ENCODE results near the gene PSMA6.
"Not testable (repeated sequence)": the region's sequence is repeated elsewhere in the genome, so short reads cannot be mapped to it uniquely, and the experiment has no call there.

Gene PSMA6

GRCh38 chr14:35342489-35343010, 50.4 kb downstream of the PSMA6 start:
- DNase-seq, result peak in 7 of 56 donors; percentile 37 to 67 (median 56)

GRCh38 chr14:35343702-35344101, 51.5 kb downstream of the PSMA6 start:
- DNase-seq, result no peak

GRCh38 chr14:35344107-35344807, 52.1 kb downstream of the PSMA6 start:
- no peak for DNase-seq

DNA sequence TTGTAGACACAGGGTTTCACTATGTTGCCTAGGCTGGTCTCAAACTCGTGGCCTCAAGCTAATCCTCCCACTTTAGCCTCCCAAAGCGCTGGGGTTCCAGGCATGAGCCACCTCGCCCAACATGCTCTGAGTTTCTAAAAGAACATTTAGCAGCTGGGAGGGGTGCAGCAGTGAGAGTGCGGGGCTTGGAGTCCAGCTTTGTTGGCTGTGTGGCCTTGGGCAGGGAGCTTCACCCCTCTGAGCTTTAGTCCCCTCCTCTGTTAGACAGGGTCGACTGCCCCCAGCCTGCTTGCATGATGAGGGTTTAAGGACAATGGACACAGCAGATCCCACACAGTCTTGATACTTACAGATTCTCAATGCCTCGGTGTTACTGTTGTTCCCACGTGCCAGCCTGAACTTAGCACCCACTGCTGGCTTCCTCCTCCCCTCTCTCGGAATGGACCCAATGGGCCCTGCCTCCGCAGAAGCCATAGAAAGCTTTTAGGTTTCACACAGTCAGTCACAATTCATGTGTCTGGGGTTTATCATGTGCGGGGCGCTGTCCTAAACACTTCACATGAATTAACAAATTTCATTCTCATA, 54.6 kb downstream of the PSMA6 start:
- no peak for DNase-seq

GRCh38 chr14:35347323-35348043, 55.3 kb downstream of the PSMA6 start:
- DNase-seq, result no peak

DNA sequence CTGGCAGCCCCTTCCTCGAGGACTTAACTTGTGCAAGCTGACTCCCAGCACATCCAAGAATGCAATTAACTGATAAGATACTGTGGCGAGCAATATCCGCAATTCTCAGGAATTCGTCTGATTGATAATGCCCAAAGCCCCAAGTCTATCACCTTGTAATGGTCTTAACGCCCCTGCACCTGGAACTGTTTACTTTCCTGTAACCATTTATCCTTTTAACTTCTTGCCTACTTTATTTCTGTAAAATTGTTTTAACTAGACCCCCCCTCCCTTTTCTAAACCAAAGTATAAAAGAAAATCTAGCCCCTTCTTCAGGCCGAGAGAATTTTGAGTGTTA, 55.8 kb downstream of the PSMA6 start:
- DNase-seq, result not testable (repeated sequence)

- DNase-seq, result no peak
These were observed 57.5 kb downstream of the PSMA6 start for GRCh38 chr14:35349496-35350365.

- DNase-seq, result no peak
These were observed 59.3 kb downstream of the PSMA6 start for GRCh38 chr14:35351497-35351896.

DNA sequence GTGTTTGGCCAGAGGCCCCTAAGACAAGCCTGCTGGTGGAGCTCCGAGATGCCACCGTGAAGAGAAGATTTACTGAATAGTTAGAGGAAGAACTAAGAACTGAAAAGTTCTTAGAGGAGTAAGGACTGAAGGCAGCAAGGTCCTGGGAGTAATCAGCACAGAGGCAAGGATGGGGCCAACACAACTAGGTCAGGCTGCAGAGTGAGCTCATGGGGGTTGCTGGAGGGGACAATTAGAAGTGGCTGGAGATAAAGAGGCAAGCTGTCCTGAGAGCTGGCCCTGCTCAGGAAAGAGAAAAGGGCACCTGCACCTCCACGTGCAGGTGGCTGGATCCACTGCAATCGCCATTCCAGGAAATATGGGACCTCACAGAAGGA, 59.7 kb downstream of the PSMA6 start:
- no peak for DNase-seq

DNA sequence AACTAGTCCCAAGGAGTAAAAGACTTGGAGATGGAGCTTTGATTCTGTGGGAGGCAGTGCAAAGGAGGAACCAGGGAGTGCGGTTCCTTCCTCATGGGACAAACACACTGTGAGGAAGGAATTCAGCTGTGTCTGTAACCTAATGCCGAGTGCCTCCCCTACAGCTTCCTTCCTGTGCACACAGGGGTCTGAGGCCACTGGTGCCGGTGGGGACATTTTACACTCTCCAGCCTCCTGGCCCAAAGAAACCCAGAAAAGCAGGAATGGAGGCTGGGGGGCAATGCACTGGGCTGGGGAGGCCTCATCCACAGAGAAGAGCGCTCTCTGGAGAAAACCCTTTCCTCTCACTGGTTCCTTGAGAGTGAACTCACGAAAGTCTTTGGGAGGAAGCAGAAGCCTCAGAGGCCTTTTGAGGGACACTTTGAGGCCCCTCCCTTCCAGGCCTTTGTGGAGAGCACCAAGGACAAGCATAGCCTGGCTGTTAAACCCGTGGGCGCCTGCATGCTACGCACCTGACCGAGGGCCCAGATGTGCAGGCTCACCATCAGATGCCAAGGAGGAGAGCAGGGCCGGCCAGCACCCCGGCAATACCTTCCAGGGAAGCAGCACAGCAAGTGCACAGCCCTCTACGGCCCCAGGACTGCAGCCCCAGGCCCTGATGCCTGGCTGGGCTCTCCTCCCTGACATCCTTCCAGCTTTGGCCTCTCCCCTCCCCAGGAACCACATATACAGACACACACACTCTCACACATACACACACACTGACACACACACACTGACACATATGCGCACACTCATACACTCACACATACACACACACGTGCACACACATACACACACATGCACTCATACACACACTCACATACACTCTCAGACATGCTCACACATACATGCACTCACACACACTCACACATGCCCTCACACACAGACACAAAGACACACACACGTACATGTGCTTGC, 60.4 kb downstream of the PSMA6 start:
- no peak for DNase-seq

DNA sequence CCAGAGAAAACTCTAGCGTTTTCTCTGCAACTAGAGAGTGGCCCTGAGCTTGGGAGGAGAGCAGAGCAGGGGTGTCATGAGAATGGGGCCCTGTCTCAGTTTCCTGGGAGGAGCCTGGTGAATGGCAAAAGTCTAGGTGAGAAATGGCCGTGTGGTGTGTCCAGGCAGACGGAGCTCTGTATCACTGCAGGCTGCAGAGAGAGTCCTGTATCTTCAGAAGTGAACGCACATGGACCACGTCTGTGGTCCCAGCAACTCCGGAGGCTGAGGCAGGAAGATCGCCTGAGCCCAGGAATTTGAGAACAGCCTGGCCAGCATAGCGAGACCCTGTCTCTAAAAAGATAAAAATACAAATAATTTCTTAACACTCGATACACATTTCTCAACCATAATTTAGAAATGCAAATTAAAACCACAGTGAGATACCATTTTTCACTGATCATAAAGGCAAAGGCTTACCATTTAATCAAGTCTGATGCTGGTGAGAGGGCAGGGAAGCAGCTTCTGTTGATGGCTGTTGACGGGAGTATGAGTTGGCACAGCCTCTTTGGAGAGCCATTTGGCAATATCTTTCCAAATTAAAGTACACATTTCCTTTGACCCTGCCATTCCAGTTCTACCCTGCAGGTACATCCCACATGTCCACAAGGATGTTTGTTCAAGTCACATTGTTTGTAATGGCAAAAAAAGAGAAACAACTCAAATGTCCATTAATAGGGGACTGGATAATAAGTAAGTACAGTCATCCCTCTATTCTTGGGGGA, 61.4 kb downstream of the PSMA6 start:
- no peak for DNase-seq

DNA sequence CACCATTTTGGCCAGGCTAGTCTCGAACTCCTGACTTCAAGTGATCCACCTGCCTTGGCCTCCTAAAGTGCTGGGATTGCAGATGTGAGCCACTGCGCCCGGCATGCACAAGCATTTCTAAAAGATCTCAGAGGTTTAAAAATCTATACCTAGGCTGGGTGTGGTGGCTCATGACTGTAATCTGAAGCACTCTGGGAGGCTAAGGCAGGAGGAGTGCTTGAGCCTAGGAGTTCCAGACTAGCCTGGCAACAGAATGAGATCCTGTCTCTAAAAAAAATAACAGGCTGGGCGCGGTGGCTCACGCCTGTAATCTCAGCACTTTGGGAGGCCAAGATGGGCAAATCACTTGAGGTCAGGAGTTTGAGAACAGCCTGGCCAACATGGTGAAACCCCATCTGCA, 63.1 kb downstream of the PSMA6 start:
- DNase-seq, result not testable (repeated sequence)

DNA sequence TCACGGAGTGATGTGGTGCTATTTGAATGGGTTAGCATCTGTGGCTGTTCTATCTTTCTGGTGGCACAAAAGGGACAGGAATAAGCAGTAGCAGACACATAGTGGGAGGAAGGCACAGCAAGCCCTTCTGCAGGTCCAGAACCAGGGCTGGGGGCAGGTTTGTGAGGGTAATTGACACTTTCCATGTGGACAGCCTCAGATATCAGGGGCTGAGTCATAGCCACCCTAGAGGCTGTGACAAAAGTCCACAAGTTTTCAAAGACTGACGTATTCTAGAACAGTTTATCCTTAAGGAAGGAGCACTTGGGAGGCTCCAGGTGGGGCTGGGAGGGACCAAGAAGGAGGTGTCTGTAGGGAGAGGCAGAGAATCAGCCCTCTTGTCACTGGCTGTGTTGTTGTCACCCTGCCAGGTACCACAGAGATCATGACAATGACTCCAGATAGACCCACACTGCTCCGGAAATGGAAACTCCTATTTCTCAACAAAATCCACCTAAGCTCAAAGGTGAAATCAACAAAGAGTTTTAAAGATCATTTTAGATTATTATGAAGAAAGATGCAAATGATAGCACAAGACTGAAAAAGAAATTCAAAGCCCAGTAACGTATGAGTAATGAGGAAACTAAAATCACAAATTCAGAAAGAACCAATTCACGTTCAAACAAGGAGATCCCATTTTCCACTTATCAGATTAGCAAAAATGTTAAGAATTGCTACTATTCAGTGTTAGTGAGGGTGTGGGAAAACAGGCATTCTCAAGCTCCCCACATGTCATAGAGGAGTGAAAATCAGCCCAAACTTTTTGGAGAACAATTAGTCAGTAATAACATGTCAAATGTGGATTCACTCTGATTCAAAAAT, 64.0 kb downstream of the PSMA6 start:
- DNase-seq, result peak in 1 of 56 donors; percentile 27

GRCh38 chr14:35359655-35360054, 67.5 kb downstream of the PSMA6 start:
- not testable (repeated sequence) for DNase-seq

GRCh38 chr14:35361141-35361480, 68.9 kb downstream of the PSMA6 start:
- no peak for DNase-seq

DNA sequence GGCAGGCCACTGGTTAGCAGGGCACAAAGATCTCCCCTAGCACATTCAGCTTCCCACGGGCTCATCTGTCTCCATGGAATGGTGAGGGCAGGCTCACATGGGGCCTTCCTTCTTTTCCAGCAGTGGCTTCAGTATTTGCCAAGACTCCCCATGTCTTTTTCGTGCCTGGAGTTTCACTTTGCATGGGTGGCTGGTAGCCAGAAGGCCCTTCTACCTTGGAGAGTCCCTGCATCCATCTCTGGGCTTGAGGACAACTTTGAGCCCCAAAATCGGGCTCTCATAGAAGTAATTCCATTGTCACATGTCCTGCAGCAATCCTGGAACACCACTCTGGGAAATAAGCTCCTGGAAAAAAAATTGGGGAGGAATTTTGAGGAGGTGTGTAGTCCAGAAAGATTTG, 70.3 kb downstream of the PSMA6 start:
- no peak for DNase-seq

- DNase-seq, result no peak
These were observed 70.8 kb downstream of the PSMA6 start for GRCh38 chr14:35362911-35363374.

All from nucleus accumbens (tissue), 56 donors.